ENCODE data around the gene SORBS1. TPM values are rescaled to one million over a fixed set of nuclear protein-coding genes. Genes with fewer than 3 reads are reported as not detected.

SORBS1 gene
- total RNA-seq, 4 donors from 2014 or later = 23.3 to 359 (median 72.2) TPM

GRCh38 chr10:95482501-95483233 is 78.5 kb downstream of the SORBS1 start:
- H3K4me1 ChIP-seq = peaks cover 0 to 46% (median 15%) of the 10 kb centered on the region in 3 donors
- no peak for TF ChIP-seq POLR2A (IDR thresholded peaks at IDR 0.05)
- no peak for TF ChIP-seq CTCF (IDR thresholded peaks at IDR 0.05)
- no peaks in the 10 kb centered on the region for H3K9me3 ChIP-seq
- WGBS, 2 donors = 79 to 84% methylated on average over 7 of the region's 7 CpGs
- no peaks in the 10 kb centered on the region for H3K36me3 ChIP-seq
- intact Hi-C loops (cut with DNase I) = no loop called here
- no peaks in the 10 kb centered on the region for H3K27me3 ChIP-seq
- no peak for DNase-seq
- H3K27ac ChIP-seq = peak overlapping the region in 3 of 4 donors; percentile 77 to 92 (median 86)
- H3K4me3 ChIP-seq = no peak overlapping the region

DNA sequence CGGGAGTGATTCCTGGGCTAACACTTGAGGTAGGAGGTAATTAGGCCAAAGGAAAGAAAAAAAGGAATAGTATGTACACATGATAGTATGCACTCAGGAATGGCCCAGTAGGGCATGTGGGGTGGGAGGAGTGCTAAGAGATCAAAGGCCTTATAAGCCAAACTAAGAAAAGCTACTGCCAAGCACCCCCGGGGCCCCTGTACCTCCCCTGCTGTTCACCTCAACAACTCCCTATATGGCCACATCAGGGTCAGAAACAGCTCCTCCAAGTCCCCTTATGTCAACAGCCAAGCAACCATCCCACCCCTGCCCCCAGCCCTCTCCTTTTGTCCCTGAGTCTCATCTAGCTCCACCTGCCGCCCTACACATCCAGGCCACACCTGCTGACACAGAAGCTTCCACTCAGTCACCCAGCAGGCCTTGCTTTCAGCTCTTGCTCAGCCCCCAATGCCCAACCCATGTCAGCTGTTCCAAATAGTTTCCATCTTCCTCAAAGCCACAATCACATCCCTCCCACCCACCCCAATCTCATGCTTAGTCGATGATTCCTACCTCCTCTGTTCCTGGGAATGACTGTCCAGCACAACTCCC is 80.2 kb downstream of the SORBS1 start:
- Histone ChIP-seq H3K4me3 (no peak overlapping the region), H3K9me3 (no peaks in the 10 kb centered on the region), H3K4me1 (peaks cover 0 to 62% (median 22%) of the 10 kb centered on the region in 3 donors), H3K27ac (peak overlapping the region; percentile 33 to 92 (median 82)), H3K36me3 (no peaks in the 10 kb centered on the region), H3K27me3 (no peaks in the 10 kb centered on the region)
- intact Hi-C loops (cut with DNase I) = no loop called here
- no peak for TF ChIP-seq CTCF (IDR thresholded peaks at IDR 0.05)
- TF ChIP-seq POLR2A (IDR thresholded peaks at IDR 0.05) = no peak
- DNase-seq = no peak
- WGBS, 2 donors = 54 to 66% methylated on average over 4 of the region's 4 CpGs

- Histone ChIP-seq H3K4me3 (peak overlapping the region in 1 of 4 donors; percentile 13), H3K9me3 (no peaks in the 10 kb centered on the region), H3K27ac (peak overlapping the region; percentile 58 to 92 (median 82)), H3K27me3 (no peaks in the 10 kb centered on the region), H3K36me3 (no peaks in the 10 kb centered on the region), H3K4me1 (peaks cover 0 to 68% (median 22%) of the 10 kb centered on the region in 3 donors)
- no peak for DNase-seq
- WGBS, 2 donors = 54 to 61% methylated on average over 9 to 11 of the region's 11 CpGs
- intact Hi-C loops (cut with DNase I) = no loop called here
- TF ChIP-seq CTCF (IDR thresholded peaks at IDR 0.05) (peak in 1 of 6 experiments; percentile 5), POLR2A (IDR thresholded peaks at IDR 0.05) (no peak)
Measured at GRCh38 chr10:95480102-95480900, 80.9 kb downstream of the SORBS1 start.

GRCh38 chr10:95478935-95479334 is 82.2 kb downstream of the SORBS1 start:
- intact Hi-C loops (cut with DNase I) = no loop called here
- Histone ChIP-seq H3K9me3 (no peaks in the 10 kb centered on the region), H3K27ac (peak overlapping the region; percentile 58 to 92 (median 82)), H3K36me3 (no peaks in the 10 kb centered on the region), H3K4me3 (no peak overlapping the region), H3K4me1 (peaks cover 0 to 81% (median 28%) of the 10 kb centered on the region in 3 donors), H3K27me3 (no peaks in the 10 kb centered on the region)
- 44 to 49% methylated on average over 3 of the region's 3 CpGs for WGBS, 2 donors
- no peak for TF ChIP-seq CTCF (IDR thresholded peaks at IDR 0.05)
- no peak for TF ChIP-seq POLR2A (IDR thresholded peaks at IDR 0.05)
- DNase-seq = no peak
